ENCODE data around the gene NLRP1. TPM values are rescaled to one million over a fixed set of nuclear protein-coding genes. Genes with fewer than 3 reads are reported as not detected.

The NLRP1 gene
- total RNA-seq, 1 donor: 41.3 TPM

DNA sequence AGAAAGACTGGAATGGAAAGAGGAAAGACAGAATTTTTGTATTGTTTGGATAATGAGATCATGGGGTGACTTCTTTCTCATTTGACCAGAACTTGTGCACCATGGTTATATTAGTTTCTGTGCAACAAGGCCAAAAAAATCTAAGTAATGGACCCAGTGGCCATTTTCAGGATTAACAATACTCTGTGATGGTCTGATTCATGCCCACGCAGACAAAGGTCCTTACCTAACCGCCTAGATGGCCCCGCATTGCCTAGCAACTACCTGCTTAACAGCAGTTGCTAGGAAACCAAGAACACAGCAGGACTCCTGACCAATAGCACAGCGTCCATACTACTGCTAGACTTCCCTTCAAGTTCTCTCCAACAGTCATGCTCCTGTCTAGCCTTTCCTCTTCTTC lies 75.5 kb downstream of the NLRP1 start:
- Histone ChIP-seq H3K9me3 (ENCODE audit: low read depth, low read length) (no peaks in the 10 kb centered on the region), H3K27ac (ENCODE audit: low read depth, low read length) (peak overlapping the region; percentile 97), H4K20me1 (ENCODE audit: insufficient read depth, low read length) (no peaks in the 10 kb centered on the region), H3K27me3 (ENCODE audit: insufficient read depth, low read length) (no peaks in the 10 kb centered on the region), H3K4me1 (ENCODE audit: insufficient read depth, low read length) (peaks cover 23% of the 10 kb centered on the region), H3K4me3 (ENCODE audit: insufficient read depth, low read length) (peak overlapping the region; percentile 26), H3K79me2 (ENCODE audit: insufficient read depth, low read length) (no peaks in the 10 kb centered on the region), H3K36me3 (ENCODE audit: insufficient read depth, low read length) (peaks cover 5% of the 10 kb centered on the region), H2AFZ (ENCODE audit: low read length) (no peak overlapping the region), H3K4me2 (ENCODE audit: insufficient read depth, low read length) (peak overlapping the region; percentile 60)
- DNase-seq (ENCODE audit: insufficient read length, low spot score, missing footprints): peak; percentile 86
- TF ChIP-seq, protein P1, sequence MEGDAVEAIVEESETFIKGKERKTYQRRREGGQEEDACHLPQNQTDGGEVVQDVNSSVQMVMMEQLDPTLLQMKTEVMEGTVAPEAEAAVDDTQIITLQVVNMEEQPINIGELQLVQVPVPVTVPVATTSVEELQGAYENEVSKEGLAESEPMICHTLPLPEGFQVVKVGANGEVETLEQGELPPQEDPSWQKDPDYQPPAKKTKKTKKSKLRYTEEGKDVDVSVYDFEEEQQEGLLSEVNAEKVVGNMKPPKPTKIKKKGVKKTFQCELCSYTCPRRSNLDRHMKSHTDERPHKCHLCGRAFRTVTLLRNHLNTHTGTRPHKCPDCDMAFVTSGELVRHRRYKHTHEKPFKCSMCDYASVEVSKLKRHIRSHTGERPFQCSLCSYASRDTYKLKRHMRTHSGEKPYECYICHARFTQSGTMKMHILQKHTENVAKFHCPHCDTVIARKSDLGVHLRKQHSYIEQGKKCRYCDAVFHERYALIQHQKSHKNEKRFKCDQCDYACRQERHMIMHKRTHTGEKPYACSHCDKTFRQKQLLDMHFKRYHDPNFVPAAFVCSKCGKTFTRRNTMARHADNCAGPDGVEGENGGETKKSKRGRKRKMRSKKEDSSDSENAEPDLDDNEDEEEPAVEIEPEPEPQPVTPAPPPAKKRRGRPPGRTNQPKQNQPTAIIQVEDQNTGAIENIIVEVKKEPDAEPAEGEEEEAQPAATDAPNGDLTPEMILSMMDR (IDR thresholded peaks at IDR 0.05; ENCODE audit: extremely low read depth, low read depth, low read length): no peak

DNA sequence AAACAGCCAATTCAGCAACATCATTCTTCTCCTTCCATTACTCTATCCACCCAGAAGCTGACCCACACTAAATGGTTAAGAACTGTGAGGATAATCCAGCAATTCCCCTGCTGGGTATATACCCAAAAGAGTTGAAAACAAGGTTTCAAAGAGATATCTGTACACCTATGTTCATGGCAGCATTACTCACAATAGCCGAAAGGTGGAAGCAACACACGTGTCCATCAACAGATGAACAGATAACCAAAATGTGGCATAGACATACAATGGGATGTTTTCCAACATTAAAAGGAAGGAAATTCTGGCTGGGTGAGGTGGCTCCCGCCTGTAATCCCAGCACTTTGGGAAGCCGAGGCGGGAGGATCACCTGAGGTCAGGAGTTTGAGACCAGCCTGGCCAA lies 78.0 kb downstream of the NLRP1 start:
- Histone ChIP-seq H2AFZ (ENCODE audit: low read length) (no peak overlapping the region), H3K79me2 (ENCODE audit: insufficient read depth, low read length) (no peaks in the 10 kb centered on the region), H3K4me1 (ENCODE audit: insufficient read depth, low read length) (peaks cover 27% of the 10 kb centered on the region), H3K27me3 (ENCODE audit: insufficient read depth, low read length) (no peaks in the 10 kb centered on the region), H3K27ac (ENCODE audit: low read depth, low read length) (no peak overlapping the region), H4K20me1 (ENCODE audit: insufficient read depth, low read length) (no peaks in the 10 kb centered on the region), H3K36me3 (ENCODE audit: insufficient read depth, low read length) (no peaks in the 10 kb centered on the region), H3K4me3 (ENCODE audit: insufficient read depth, low read length) (no peak overlapping the region), H3K4me2 (ENCODE audit: insufficient read depth, low read length) (no peak overlapping the region), H3K9me3 (ENCODE audit: low read depth, low read length) (no peaks in the 10 kb centered on the region)
- DNase-seq (ENCODE audit: insufficient read length, low spot score, missing footprints): no peak
- TF ChIP-seq, protein P1 (IDR thresholded peaks at IDR 0.05; ENCODE audit: extremely low read depth, low read depth, low read length): no peak

DNA sequence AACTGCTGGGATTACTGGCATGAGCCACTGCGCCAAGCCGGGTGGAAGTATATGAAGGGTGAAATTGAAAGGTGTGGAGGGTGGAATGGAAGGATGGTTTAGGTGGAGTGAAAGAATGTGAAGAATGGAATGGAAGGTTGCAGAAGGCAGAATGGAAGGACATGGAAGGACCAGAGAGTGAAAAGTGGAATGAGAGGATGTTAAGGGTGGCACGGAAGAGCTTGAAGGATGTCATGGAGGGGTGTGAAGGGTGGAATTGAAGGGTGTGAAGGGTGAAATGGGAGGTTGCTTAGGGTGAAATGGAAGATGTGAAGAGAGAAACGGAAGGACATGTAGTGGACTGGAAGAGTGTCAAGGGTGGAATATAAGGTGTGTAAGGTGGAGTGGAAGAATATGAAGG lies 81.8 kb downstream of the NLRP1 start:
- no peaks in the 10 kb centered on the region for H3K27me3 ChIP-seq (ENCODE audit: insufficient read depth, low read length)
- TF ChIP-seq, protein P1 (IDR thresholded peaks at IDR 0.05; ENCODE audit: extremely low read depth, low read depth, low read length): no peak
- no peaks in the 10 kb centered on the region for H4K20me1 ChIP-seq (ENCODE audit: insufficient read depth, low read length)
- DNase-seq (ENCODE audit: insufficient read length, low spot score, missing footprints): peak; percentile 73
- no peak overlapping the region for H3K27ac ChIP-seq (ENCODE audit: low read depth, low read length)
- no peak overlapping the region for H2AFZ ChIP-seq (ENCODE audit: low read length)
- H3K4me3 ChIP-seq (ENCODE audit: insufficient read depth, low read length): no peak overlapping the region
- H3K4me2 ChIP-seq (ENCODE audit: insufficient read depth, low read length): no peak overlapping the region
- H3K9me3 ChIP-seq (ENCODE audit: low read depth, low read length): no peaks in the 10 kb centered on the region
- H3K79me2 ChIP-seq (ENCODE audit: insufficient read depth, low read length): no peaks in the 10 kb centered on the region
- peaks cover 18% of the 10 kb centered on the region for H3K4me1 ChIP-seq (ENCODE audit: insufficient read depth, low read length)
- no peaks in the 10 kb centered on the region for H3K36me3 ChIP-seq (ENCODE audit: insufficient read depth, low read length)

DNA sequence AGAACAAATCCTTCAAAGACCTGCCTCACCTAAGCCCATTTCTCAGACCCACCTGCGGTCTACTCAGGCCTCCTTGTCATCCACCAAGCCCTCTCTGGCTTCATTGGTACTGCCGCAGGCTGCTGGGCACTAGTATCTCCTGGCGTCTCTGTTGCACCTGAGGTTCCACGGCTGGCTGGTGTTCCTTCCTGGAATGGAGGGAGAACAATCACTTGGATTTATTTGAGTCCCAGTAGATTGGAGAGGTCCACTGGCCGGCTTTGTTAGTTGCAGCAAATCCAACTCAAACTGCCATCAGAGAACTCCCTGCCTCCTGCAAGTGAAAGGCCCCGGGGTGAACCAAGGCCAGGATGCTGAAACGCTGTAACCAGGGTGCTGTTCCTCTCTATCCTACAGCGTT lies 82.6 kb downstream of the NLRP1 start:
- Histone ChIP-seq H3K27me3 (ENCODE audit: insufficient read depth, low read length) (no peaks in the 10 kb centered on the region), H3K79me2 (ENCODE audit: insufficient read depth, low read length) (no peaks in the 10 kb centered on the region), H3K27ac (ENCODE audit: low read depth, low read length) (peak overlapping the region; percentile 15), H3K36me3 (ENCODE audit: insufficient read depth, low read length) (no peaks in the 10 kb centered on the region), H3K4me3 (ENCODE audit: insufficient read depth, low read length) (no peak overlapping the region), H3K4me1 (ENCODE audit: insufficient read depth, low read length) (peaks cover 18% of the 10 kb centered on the region), H3K9me3 (ENCODE audit: low read depth, low read length) (no peaks in the 10 kb centered on the region), H4K20me1 (ENCODE audit: insufficient read depth, low read length) (no peaks in the 10 kb centered on the region), H3K4me2 (ENCODE audit: insufficient read depth, low read length) (no peak overlapping the region), H2AFZ (ENCODE audit: low read length) (no peak overlapping the region)
- DNase-seq (ENCODE audit: insufficient read length, low spot score, missing footprints): no peak
- TF ChIP-seq, protein P1 (IDR thresholded peaks at IDR 0.05; ENCODE audit: extremely low read depth, low read depth, low read length): no peak

Data from osteoblast (primary cell).